ENCODE results near the gene ZNF880.

ZNF880 gene

DNA sequence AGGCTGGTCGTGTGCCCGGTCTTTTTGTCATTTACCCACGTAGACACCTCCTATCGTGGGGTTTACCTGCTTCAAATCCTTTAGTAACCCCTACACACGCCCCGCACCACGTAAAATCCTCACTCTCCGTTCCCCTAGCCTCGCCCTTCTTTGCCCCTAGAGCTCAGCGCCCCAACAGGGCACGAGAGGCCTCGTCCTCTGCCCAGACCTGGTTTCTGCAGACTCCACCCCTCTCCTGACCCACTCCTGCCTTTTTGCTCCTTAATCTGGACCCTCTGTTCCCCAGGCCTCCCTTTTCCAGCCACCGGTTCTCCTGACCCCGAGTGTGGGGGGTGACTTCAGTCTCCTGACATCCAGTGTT is 28.3 kb downstream of the ZNF880 start:
- TF ChIP-seq, protein P1, sequence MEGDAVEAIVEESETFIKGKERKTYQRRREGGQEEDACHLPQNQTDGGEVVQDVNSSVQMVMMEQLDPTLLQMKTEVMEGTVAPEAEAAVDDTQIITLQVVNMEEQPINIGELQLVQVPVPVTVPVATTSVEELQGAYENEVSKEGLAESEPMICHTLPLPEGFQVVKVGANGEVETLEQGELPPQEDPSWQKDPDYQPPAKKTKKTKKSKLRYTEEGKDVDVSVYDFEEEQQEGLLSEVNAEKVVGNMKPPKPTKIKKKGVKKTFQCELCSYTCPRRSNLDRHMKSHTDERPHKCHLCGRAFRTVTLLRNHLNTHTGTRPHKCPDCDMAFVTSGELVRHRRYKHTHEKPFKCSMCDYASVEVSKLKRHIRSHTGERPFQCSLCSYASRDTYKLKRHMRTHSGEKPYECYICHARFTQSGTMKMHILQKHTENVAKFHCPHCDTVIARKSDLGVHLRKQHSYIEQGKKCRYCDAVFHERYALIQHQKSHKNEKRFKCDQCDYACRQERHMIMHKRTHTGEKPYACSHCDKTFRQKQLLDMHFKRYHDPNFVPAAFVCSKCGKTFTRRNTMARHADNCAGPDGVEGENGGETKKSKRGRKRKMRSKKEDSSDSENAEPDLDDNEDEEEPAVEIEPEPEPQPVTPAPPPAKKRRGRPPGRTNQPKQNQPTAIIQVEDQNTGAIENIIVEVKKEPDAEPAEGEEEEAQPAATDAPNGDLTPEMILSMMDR (IDR thresholded peaks at IDR 0.05; ENCODE audit: low read depth, low read length), result no peak
- peak overlapping the region; percentile 87 for H3K4me3 ChIP-seq (ENCODE audit: low read depth, low read length)

DNA sequence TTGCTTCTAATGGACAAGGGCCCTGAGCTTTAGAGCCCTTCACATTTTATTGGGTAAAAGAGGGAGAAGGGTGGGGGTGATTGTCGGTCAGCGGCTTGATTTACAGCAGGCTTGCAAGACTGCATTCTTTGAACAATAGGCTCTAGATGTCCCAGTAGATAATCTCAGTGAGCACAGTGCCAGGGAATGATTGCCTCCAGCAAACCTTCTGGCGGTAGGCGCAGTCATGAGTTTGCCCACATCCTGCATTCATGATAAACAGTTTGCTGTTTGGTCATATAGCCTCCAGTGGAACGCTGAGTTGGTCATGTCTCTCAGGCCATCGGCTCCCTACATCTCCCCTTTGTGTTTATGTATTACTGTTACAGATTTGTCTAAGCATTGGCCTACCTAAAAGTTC is 40.6 kb downstream of the ZNF880 start:
- TF ChIP-seq, protein P1 (IDR thresholded peaks at IDR 0.05; ENCODE audit: low read depth, low read length), result no peak
- H3K4me3 ChIP-seq (ENCODE audit: low read depth, low read length), result no peak overlapping the region

- H3K4me3 ChIP-seq (ENCODE audit: low read depth, low read length), result no peak overlapping the region
These were observed 46.0 kb downstream of the ZNF880 start for GRCh38 chr19:52415711-52416110.

GRCh38 chr19:52428937-52429336 is 59.2 kb downstream of the ZNF880 start, which contains the start of gene ZNF534:
ZNF534 (plus strand) TSS chr19:52429148; CDS start chr19:52431475, 2,327 bp downstream.
- TF ChIP-seq, protein P1 (IDR thresholded peaks at IDR 0.05; ENCODE audit: low read depth, low read length), result no peak
- H3K4me3 ChIP-seq (ENCODE audit: low read depth, low read length), result no peak within 1 kb of the TSS

More at GRCh38 chr19:52415711-52416110, 46.0 kb downstream of the ZNF880 start:
- TF ChIP-seq, protein P1 (IDR thresholded peaks at IDR 0.05; ENCODE audit: low read depth, low read length), result no peak

All from WI38 (cell line).